HFFc6 (cell line): ENCODE measurements around the gene AMHR2. TPM values are rescaled to one million over a fixed set of nuclear protein-coding genes. Genes with fewer than 3 reads are reported as not detected.
"Not testable (repeated sequence)": the region's sequence is repeated elsewhere in the genome, so short reads cannot be mapped to it uniquely, and the experiment has no call there.

Source experiments
- DNase-seq: peaks from one replicate; pipeline ENCODE4 v3.0.0-alpha.2; 2018
- H3K27ac Mint-ChIP-seq: 2 replicates; pipeline ENCODE4 v1.8.0; 2020; ENCODE audit warnings: mild to moderate bottlenecking, mixed read lengths
- H3K27me3 Mint-ChIP-seq: 2 replicates; pipeline ENCODE4 v1.8.0; 2021; ENCODE audit warnings: mild to moderate bottlenecking, moderate library complexity, mixed read lengths; ENCODE audit not compliant: insufficient read depth
- H3K36me3 Mint-ChIP-seq: 2 replicates; pipeline ENCODE4 v1.8.0; 2021; ENCODE audit warnings: low read depth, mixed read lengths
- H3K4me1 Mint-ChIP-seq: 2 replicates; pipeline ENCODE4 v1.8.0; 2020; ENCODE audit warnings: low read depth, mixed read lengths
- H3K4me3 Mint-ChIP-seq: 2 replicates; pipeline ENCODE4 v1.8.0; 2020; ENCODE audit warnings: mild to moderate bottlenecking, moderate library complexity, mixed read lengths
- H3K9me3 Mint-ChIP-seq: 2 replicates; pipeline ENCODE4 v1.8.0; 2020; ENCODE audit warnings: mild to moderate bottlenecking, mixed read lengths
- CTCF ChIP-seq: fragments of 200-600 bp; sonication (generic); IDR thresholded peaks from 2 replicates; pipeline ENCODE4 v1.5.0; 2021; ENCODE audit warnings: antibody characterized with exemption, mild to moderate bottlenecking
- total RNA-seq, 6 experiments: library from RNA; stranded (reverse); fragmentation: NEBNext Ultra II Directional; extraction: Animal tissue kit (Norgen Biotek cat#: 25700); gene quantifications; 2 replicates in 1 of 6; 3 replicates in 5 of 6; pipeline ENCODE4 v1.2.3, GENCODE V29; 2021

The AMHR2 gene
- total RNA-seq, 6 experiments from 2014 or later: not detected

DNA sequence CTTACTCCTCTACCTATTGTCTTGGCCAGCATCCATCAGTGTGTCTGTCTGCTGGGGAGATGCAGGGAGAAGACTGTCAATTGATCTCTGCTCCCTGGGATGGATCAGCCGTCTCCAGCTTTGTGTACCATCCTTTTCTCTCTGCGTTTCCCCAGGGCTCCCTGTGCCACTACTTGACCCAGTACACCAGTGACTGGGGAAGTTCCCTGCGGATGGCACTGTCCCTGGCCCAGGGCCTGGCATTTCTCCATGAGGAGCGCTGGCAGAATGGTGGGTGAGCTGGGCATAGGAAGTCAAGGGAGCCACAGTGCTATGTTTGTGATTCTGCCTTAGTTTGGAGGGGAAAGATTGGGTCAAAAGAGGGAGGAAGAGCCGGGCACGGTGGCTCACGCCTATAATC is 5.1 kb downstream of the AMHR2 start:
- no peak for DNase-seq
- no peak for TF ChIP-seq CTCF
- peaks cover 5% of the 10 kb centered on the region for H3K27me3 Mint-ChIP-seq
- H3K4me1 Mint-ChIP-seq: peaks cover 23% of the 10 kb centered on the region
- no peaks in the 10 kb centered on the region for H3K9me3 Mint-ChIP-seq
- 0 out of 2 replicates have a peak overlapping the region, but pooled peaks have one; percentile 10 for H3K27ac Mint-ChIP-seq
- no peak overlapping the region for H3K4me3 Mint-ChIP-seq
- H3K36me3 Mint-ChIP-seq: no peaks in the 10 kb centered on the region

GRCh38 chr12:53430116-53430515 is 6.5 kb downstream of the AMHR2 start:
- H3K4me1 Mint-ChIP-seq: peaks cover 23% of the 10 kb centered on the region
- no peak overlapping the region for H3K4me3 Mint-ChIP-seq
- no peak for DNase-seq
- no peak for TF ChIP-seq CTCF
- H3K27ac Mint-ChIP-seq: no peak overlapping the region
- no peaks in the 10 kb centered on the region for H3K9me3 Mint-ChIP-seq
- peaks cover under 1% of the 10 kb centered on the region; the same call in 1 of the 2 replicates for H3K27me3 Mint-ChIP-seq
- H3K36me3 Mint-ChIP-seq: no peaks in the 10 kb centered on the region

DNA sequence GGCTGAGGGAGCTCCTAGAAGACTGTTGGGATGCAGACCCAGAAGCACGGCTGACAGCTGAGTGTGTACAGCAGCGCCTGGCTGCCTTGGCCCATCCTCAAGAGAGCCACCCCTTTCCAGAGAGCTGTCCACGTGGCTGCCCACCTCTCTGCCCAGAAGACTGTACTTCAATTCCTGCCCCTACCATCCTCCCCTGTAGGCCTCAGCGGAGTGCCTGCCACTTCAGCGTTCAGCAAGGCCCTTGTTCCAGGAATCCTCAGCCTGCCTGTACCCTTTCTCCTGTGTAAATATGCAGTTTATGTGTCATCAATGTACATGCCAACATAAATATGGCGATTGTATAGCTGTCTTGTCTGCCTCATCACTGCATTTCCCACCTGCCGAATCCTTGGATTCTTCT is 7.5 kb downstream of the AMHR2 start:
- Mint-ChIP-seq H3K4me1 (peaks cover 23% of the 10 kb centered on the region), H3K9me3 (no peaks in the 10 kb centered on the region), H3K4me3 (no peak overlapping the region), H3K27me3 (peaks cover 3% of the 10 kb centered on the region; the same call in 1 of the 2 replicates), H3K27ac (no peak overlapping the region), H3K36me3 (no peaks in the 10 kb centered on the region)
- DNase-seq: no peak
- TF ChIP-seq CTCF: no peak

- not testable (repeated sequence) for H3K27ac Mint-ChIP-seq, DNase-seq, H3K9me3 Mint-ChIP-seq, H3K4me3 Mint-ChIP-seq, H3K36me3 Mint-ChIP-seq, H3K4me1 Mint-ChIP-seq, H3K27me3 Mint-ChIP-seq
Measured at GRCh38 chr12:53435326-53435725, 11.7 kb downstream of the AMHR2 start.

DNA sequence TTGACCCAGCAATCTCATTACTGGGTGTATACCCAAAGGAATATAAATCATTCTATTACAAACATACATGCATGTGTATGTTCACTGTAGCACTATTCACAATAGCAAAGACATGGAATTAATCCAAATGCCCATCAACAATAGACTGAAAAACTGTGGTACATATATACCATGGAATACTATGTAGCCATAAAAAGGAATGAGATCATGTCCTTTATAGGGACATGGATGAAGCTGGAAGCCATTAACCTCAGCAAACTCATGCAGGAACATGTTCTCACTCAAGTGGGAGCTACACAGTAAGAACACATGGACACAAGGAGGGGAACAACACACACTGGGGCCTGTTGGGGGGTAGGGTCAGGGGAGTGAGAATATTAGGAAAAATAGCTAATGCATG is 15.9 kb downstream of the AMHR2 start:
- not testable (repeated sequence) for H3K27ac Mint-ChIP-seq, H3K4me3 Mint-ChIP-seq, DNase-seq, H3K9me3 Mint-ChIP-seq, H3K27me3 Mint-ChIP-seq
- Mint-ChIP-seq H3K36me3 (peaks cover 18% of the 10 kb centered on the region), H3K4me1 (peaks cover 28% of the 10 kb centered on the region)

DNA sequence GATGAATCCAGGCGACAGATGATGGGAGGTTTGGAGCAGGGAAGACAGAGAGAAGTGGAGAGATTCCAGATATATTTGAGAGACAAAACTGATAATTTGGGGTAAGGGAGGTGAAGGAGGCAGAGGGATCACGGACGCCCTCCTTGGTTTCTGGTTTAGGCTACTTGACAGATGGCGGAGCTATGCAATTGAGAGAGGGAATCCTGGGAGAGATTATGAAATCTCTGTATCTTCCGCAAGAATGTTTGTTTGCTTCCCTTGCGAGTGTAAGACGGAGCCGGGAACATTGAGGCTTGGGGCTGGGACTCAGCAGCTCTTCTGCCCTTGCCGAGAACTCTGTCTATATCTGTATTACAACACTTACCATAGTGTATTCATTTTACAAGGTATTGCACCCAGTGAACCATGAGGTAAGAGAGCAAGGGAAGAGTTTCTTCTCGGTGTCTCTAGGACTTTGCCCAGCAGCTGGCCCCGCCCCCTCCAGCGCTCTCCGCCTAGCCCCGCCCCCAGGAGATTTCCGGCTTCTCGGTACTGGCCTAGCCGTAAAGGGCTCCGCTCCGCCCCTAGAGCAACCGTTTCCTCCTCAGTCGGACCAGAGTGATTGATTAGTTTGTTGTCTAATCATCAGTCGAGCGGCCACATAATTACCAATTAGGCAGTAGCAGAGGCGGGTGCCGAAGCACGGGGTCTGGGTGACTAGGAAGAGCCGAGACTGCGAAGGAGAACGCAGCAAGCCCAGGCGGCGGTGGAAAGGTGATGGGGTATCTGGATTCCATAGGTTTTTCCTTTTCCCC is 17.6 kb downstream of the AMHR2 start, which contains the start of gene PRR13:
Gene PRR13, plus strand, starts transcription at position 695 of the 794 bp plus-strand sequence. CDS start 981 bp downstream, outside the sequence.
- Mint-ChIP-seq H3K4me3 (peak within 1 kb of the TSS; percentile 90), H3K36me3 (peaks cover 23% of the 10 kb centered on the region), H3K27ac (peak within 1 kb of the TSS; percentile 90), H3K27me3 (no peaks in the 10 kb centered on the region), H3K4me1 (peaks cover 34% of the 10 kb centered on the region), H3K9me3 (no peaks in the 10 kb centered on the region)
- peak; percentile 100 for DNase-seq
- no peak for TF ChIP-seq CTCF
